Hepatocyte (in vitro differentiated cells): ENCODE measurements around the gene SLF1.

Experiments used
- EZH2 ChIP-seq: fragments of 200-600 bp; sonication (generic); IDR thresholded peaks from 2 replicates; pipeline ENCODE4 v1.6.1; 2016; ENCODE audit warnings: antibody characterized with exemption, mild to moderate bottlenecking, borderline replicate concordance
- TF ChIP-seq, protein P1 (sequence below): fragments of 200-600 bp; sonication (generic); IDR thresholded peaks from 2 replicates; pipeline ENCODE4 v1.5.1; 2016; ENCODE audit warnings: antibody characterized with exemption, mild to moderate bottlenecking; ENCODE audit not compliant: poor library complexity

DNA sequence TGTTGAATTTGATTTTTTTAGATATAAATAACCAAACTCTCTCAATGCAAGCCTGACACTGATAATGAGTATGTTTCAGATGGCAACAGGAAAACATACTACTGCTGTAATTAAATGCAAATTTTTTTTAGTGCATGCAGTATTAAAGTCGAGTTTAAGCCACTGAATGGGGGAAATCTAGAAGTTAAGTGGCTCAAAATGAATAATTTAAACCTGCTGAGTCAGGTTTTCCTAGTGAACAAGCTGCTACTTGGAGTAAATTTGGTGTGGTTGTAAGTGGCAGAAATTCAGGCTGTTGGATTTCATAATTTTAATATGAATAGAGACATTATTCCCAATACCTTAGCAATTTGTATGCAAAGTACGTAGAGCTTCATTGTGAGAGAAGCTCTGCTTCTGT lies 121.8 kb downstream of the SLF1 start:
- TF ChIP-seq, protein P1, sequence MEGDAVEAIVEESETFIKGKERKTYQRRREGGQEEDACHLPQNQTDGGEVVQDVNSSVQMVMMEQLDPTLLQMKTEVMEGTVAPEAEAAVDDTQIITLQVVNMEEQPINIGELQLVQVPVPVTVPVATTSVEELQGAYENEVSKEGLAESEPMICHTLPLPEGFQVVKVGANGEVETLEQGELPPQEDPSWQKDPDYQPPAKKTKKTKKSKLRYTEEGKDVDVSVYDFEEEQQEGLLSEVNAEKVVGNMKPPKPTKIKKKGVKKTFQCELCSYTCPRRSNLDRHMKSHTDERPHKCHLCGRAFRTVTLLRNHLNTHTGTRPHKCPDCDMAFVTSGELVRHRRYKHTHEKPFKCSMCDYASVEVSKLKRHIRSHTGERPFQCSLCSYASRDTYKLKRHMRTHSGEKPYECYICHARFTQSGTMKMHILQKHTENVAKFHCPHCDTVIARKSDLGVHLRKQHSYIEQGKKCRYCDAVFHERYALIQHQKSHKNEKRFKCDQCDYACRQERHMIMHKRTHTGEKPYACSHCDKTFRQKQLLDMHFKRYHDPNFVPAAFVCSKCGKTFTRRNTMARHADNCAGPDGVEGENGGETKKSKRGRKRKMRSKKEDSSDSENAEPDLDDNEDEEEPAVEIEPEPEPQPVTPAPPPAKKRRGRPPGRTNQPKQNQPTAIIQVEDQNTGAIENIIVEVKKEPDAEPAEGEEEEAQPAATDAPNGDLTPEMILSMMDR, result no peak
- TF ChIP-seq EZH2, result no peak
